Measurements from ENCODE around the gene ANKS3. TPM values are rescaled to one million over a fixed set of nuclear protein-coding genes. Genes with fewer than 3 reads are reported as not detected.
A peak's percentile ranks its signal among the peaks of the same experiment; 100 is the strongest.

The ANKS3 gene
- total and polyA plus RNA-seq, 3 donors from 2014 or later = 18.6 to 40.6 (median 40.4) TPM

- peak overlapping the region in 1 of 2 donors; percentile 85 for H3K27ac ChIP-seq
- no peaks in the 10 kb centered on the region for H3K9me3 ChIP-seq
- no peaks in the 10 kb centered on the region for H3K36me3 ChIP-seq (ENCODE audit: low read depth, missing control alignments)
- intact Hi-C loops (cut with DNase I; ENCODE audit: low total_unique reads) = loop anchor here (10.0 kb wide), 1 partner anchor 80 kb away; the partner anchor contains the start of gene UBALD1
- no peak for DNase-seq
- H3K4me1 ChIP-seq = peaks cover 41% of the 10 kb centered on the region
- peak overlapping the region; percentile 86 to 88 for H3K4me3 ChIP-seq
- TF ChIP-seq, protein P1, sequence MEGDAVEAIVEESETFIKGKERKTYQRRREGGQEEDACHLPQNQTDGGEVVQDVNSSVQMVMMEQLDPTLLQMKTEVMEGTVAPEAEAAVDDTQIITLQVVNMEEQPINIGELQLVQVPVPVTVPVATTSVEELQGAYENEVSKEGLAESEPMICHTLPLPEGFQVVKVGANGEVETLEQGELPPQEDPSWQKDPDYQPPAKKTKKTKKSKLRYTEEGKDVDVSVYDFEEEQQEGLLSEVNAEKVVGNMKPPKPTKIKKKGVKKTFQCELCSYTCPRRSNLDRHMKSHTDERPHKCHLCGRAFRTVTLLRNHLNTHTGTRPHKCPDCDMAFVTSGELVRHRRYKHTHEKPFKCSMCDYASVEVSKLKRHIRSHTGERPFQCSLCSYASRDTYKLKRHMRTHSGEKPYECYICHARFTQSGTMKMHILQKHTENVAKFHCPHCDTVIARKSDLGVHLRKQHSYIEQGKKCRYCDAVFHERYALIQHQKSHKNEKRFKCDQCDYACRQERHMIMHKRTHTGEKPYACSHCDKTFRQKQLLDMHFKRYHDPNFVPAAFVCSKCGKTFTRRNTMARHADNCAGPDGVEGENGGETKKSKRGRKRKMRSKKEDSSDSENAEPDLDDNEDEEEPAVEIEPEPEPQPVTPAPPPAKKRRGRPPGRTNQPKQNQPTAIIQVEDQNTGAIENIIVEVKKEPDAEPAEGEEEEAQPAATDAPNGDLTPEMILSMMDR (IDR thresholded peaks at IDR 0.05) = peak in 1 of 3 experiments; percentile 18
- no peak for TF ChIP-seq POLR2A (IDR thresholded peaks at IDR 0.05)
- no peaks in the 10 kb centered on the region for H3K27me3 ChIP-seq
- 47 to 60% methylated on average over 12 to 26 of the region's 26 CpGs for WGBS, 2 donors
Observed at GRCh38 chr16:4694642-4695451, 39.2 kb downstream of the ANKS3 start.

GRCh38 chr16:4693956-4694641, 40.0 kb downstream of the ANKS3 start:
- Histone ChIP-seq H3K4me3 (peak overlapping the region; percentile 86 to 88), H3K36me3 (ENCODE audit: low read depth, missing control alignments) (no peaks in the 10 kb centered on the region), H3K27ac (peak overlapping the region in 1 of 2 donors; percentile 85), H3K9me3 (no peaks in the 10 kb centered on the region), H3K4me1 (peaks cover 41% of the 10 kb centered on the region), H3K27me3 (no peaks in the 10 kb centered on the region)
- DNase-seq = no peak
- WGBS, 2 donors = 3% methylated on average over 11 to 26 of the region's 54 CpGs
- no peak for TF ChIP-seq POLR2A (IDR thresholded peaks at IDR 0.05)
- TF ChIP-seq, protein P1 (IDR thresholded peaks at IDR 0.05) = no peak
- intact Hi-C loops (cut with DNase I; ENCODE audit: low total_unique reads) = loop anchor here (10.0 kb wide), 1 partner anchor 79 kb away; the partner anchor contains the start of gene UBALD1

- Histone ChIP-seq H3K27me3 (no peaks in the 10 kb centered on the region), H3K4me3 (peak within 1 kb of the TSS; percentile 86 to 88), H3K27ac (peak within 1 kb of the TSS; percentile 63 to 85), H3K36me3 (ENCODE audit: low read depth, missing control alignments) (no peaks in the 10 kb centered on the region), H3K9me3 (no peaks in the 10 kb centered on the region), H3K4me1 (peaks cover 41% of the 10 kb centered on the region)
- peak; percentile 96 for DNase-seq
- 1% methylated on average over 14 to 48 of the region's 91 CpGs for WGBS, 2 donors
- intact Hi-C loops (cut with DNase I; ENCODE audit: low total_unique reads) = loop anchor here (10.0 kb wide), 1 partner anchor 79 kb away; the partner anchor contains the start of gene UBALD1
- no peak for TF ChIP-seq POLR2A (IDR thresholded peaks at IDR 0.05)
- TF ChIP-seq, protein P1 (IDR thresholded peaks at IDR 0.05) = peak in 2 of 3 experiments; percentile 35 to 57
Observed at GRCh38 chr16:4693296-4693955, 40.6 kb downstream of the ANKS3 start, which contains the start of gene NUDT16L1. Gene NUDT16L1, plus strand, starts transcription at chr16:4693562. Its CDS starts 165 bp downstream, at chr16:4693727.

DNA sequence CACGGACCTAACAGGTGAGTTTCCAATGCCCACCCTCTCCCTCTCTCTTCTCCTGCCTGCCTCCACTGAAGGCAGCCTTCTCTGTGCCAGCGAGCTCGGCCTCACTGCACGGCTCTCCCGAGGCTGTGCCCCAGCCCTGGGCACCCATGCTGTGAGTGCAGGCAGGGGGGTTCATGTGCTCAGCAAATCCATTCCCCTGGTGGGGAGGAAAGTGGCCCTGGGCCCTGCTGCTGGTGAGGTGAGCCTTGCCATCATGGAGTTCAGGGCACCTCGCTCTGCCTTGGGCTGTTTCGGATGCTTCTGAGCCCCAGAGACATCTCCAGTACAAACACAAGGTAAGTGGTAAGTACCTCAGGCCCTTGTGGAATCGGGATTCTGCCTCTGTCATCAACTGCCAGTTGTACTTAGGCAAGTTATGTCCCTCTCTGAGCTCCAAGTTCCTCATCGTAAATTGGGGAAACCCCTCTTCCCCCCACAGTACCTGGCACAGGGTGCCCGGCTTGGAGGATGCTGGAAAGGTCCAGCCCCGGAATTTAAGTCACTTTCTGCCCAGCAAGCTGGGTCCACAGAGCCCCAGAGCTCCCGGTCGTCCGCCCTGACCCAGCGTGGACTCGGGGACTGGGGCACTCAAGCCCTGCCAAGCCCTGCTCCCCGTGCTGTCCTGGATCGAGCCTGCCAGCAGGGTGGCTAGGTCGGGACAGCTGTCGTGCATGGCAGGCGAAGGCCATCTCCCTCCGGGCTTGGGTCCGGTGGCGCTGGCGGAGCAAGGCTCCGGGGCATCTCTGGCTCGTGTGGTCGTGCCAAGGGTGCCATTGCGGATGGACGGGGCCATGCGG, 41.4 kb downstream of the ANKS3 start:
- intact Hi-C loops (cut with DNase I; ENCODE audit: low total_unique reads) = loop anchor here (10.0 kb wide), 1 partner anchor 78 kb away; the partner anchor contains the start of gene UBALD1

More for the DNA sequence above, 41.4 kb downstream of the ANKS3 start:
- no peak for DNase-seq
- H3K27ac ChIP-seq = peak overlapping the region; percentile 42 to 63
- TF ChIP-seq, protein P1 (IDR thresholded peaks at IDR 0.05) = no peak
- TF ChIP-seq POLR2A (IDR thresholded peaks at IDR 0.05) = no peak
- peak overlapping the region; percentile 86 to 88 for H3K4me3 ChIP-seq
- no peaks in the 10 kb centered on the region for H3K27me3 ChIP-seq
- peaks cover 41% of the 10 kb centered on the region for H3K4me1 ChIP-seq
- no peaks in the 10 kb centered on the region for H3K36me3 ChIP-seq (ENCODE audit: low read depth, missing control alignments)
- H3K9me3 ChIP-seq = no peaks in the 10 kb centered on the region
- 22 to 40% methylated on average over 10 to 31 of the region's 31 CpGs for WGBS, 2 donors
